Endothelial cell of umbilical vein (primary cell): Measurements from ENCODE around the gene NAP1L5. TPM values are rescaled to one million over a fixed set of nuclear protein-coding genes. Genes with fewer than 3 reads are reported as not detected.

Experiments
- BruUV-seq: library from RNA; stranded (reverse); fragments of 400-500 nt; replicated peaks from 2 replicates; lab custom pipeline; 2021; lab: Mats Ljungman, UMichigan
- CTCF ChIA-PET: fragments of 300-600, 350-600 bp; sonication (Branson Sonifier 250); formaldehyde crosslinking; loops from one replicate; lab custom pipeline; 2021; ENCODE audit warnings: antibody characterized with exemption, inconsistent platforms; lab: Charles Lee
- POLR2A ChIA-PET: fragments of 300-600, 350-600 bp; sonication (Branson Sonifier 250); formaldehyde crosslinking; loops from one replicate; lab custom pipeline; 2021; ENCODE audit warnings: antibody characterized with exemption, inconsistent platforms; lab: Charles Lee
- DNase-seq: peaks from one replicate; pipeline ENCODE4 v3.0.0-alpha.2; 2011; ENCODE audit warnings: low read depth, low spot score
- FAIRE-seq: peaks from 2 replicates; lab custom pipeline; 2011; peaks lifted over from hg19 to GRCh38; lab: Jason Lieb, UNC
- H2AFZ ChIP-seq: 2 replicates; pipeline ENCODE4 v1.6.0; 2012; ENCODE audit warnings: low read depth, low read length, control low read depth, inconsistent platforms
- H3K27ac ChIP-seq: 2 replicates; pipeline ENCODE4 v1.5.1; 2011; ENCODE audit warnings: low read depth, mild to moderate bottlenecking, control low read depth, low read length, moderate library complexity; ENCODE audit not compliant: insufficient read depth
- H3K27me3 ChIP-seq, 2 experiments: 2 replicates each; pipeline versions ENCODE4 v1.6.0 to v1.6.1; 2011; ENCODE audit warnings: low read length in 2 of 2, mixed read lengths in 1 of 2; ENCODE audit not compliant: control insufficient read depth in 2 of 2, insufficient read depth in 2 of 2
- H3K36me3 ChIP-seq, 2 experiments: 2 replicates in 1 of 2; 3 replicates in 1 of 2; pipeline ENCODE4 v1.5.1; 2011; ENCODE audit warnings: low read length in 2 of 2, mild to moderate bottlenecking in 1 of 2, moderate library complexity in 1 of 2; ENCODE audit not compliant: control insufficient read depth in 2 of 2, insufficient read depth in 2 of 2; ENCODE audit errors: extremely low read depth in 1 of 2
- H3K4me1 ChIP-seq: 3 replicates; pipeline ENCODE4 v1.5.1; 2011; ENCODE audit warnings: mild to moderate bottlenecking, low read length; ENCODE audit not compliant: control insufficient read depth, insufficient read depth; ENCODE audit errors: extremely low read depth
- H3K4me2 ChIP-seq: 2 replicates; pipeline ENCODE4 v1.6.1; 2011; ENCODE audit warnings: low read length, control low read depth, mixed read lengths; ENCODE audit not compliant: insufficient read depth
- H3K4me3 ChIP-seq, 3 experiments: fragments of 200-600 bp in 1 of 3; sonication (generic), shearing (Covaris generic) in 1 of 3; replicated peaks in 1 of 3; 2 replicates each; pipeline ENCODE4 v1.5.1; 2011 to 2016; ENCODE audit warnings: control low read depth in 3 of 3, low read length in 3 of 3, mild to moderate bottlenecking in 2 of 3, inconsistent platforms in 1 of 3, low read depth in 1 of 3, moderate library complexity in 1 of 3; ENCODE audit not compliant: insufficient read depth in 1 of 3
- H3K79me2 ChIP-seq: 2 replicates; pipeline ENCODE4 v1.6.0; 2012; ENCODE audit warnings: low read length, inconsistent platforms; ENCODE audit not compliant: control insufficient read depth, insufficient read depth
- H3K9ac ChIP-seq: replicated peaks from 2 replicates; pipeline ENCODE3; 2011; ENCODE audit warnings: low read length, control low read depth; ENCODE audit not compliant: insufficient read depth; ENCODE audit errors: extremely low read depth
- H3K9me1 ChIP-seq: replicated peaks from 3 replicates; pipeline ENCODE4 v1.6.0; 2011; ENCODE audit warnings: mild to moderate bottlenecking, low read length; ENCODE audit not compliant: control insufficient read depth, insufficient read depth; ENCODE audit errors: extremely low read depth
- H3K9me3 ChIP-seq: replicated peaks from 2 replicates; pipeline ENCODE4 v1.5.1; 2012; ENCODE audit warnings: low read length, inconsistent platforms; ENCODE audit not compliant: control insufficient read depth, insufficient read depth
- H4K20me1 ChIP-seq: replicated peaks from 2 replicates; pipeline ENCODE3; 2011; ENCODE audit warnings: mild to moderate bottlenecking, low read length; ENCODE audit not compliant: control insufficient read depth, insufficient read depth; ENCODE audit errors: extremely low read depth
- CTCF ChIP-seq, 2 donors: IDR thresholded peaks; 1 replicate in 1 of 2; 2 replicates in 1 of 2; pipeline ENCODE4 v1.5.1; 2011; ENCODE audit warnings: low read length in 2 of 2, mild to moderate bottlenecking in 2 of 2, moderate library complexity in 2 of 2, control low read depth in 1 of 2, inconsistent platforms in 1 of 2, low read depth in 1 of 2; ENCODE audit not compliant: insufficient read depth in 1 of 2; ENCODE audit errors: extremely low read depth in 1 of 2
- EZH2 ChIP-seq: IDR thresholded peaks from 2 replicates; pipeline ENCODE4 v1.6.1; 2012; ENCODE audit warnings: borderline replicate concordance, low read depth, mild to moderate bottlenecking, moderate library complexity, low read length, inconsistent platforms; ENCODE audit not compliant: severe bottlenecking
- FOS ChIP-seq: IDR thresholded peaks from 2 replicates; pipeline ENCODE4 v1.6.1; 2011; ENCODE audit warnings: mild to moderate bottlenecking, low read length, moderate library complexity, borderline replicate concordance; ENCODE audit not compliant: insufficient read depth
- GATA2 ChIP-seq: IDR thresholded peaks from 2 replicates; pipeline ENCODE4 v1.7.0; 2011; ENCODE audit warnings: low read depth, mild to moderate bottlenecking, moderate library complexity, mixed read lengths, low read length; ENCODE audit not compliant: insufficient read length, insufficient read depth
- JUN ChIP-seq: IDR thresholded peaks from 2 replicates; pipeline ENCODE4 v1.6.1; 2011; ENCODE audit warnings: borderline replicate concordance, low read depth; ENCODE audit not compliant: insufficient read length, insufficient read depth
- MAX ChIP-seq: IDR thresholded peaks from 2 replicates; pipeline ENCODE4 v1.6.1; 2011; ENCODE audit not compliant: insufficient read depth, insufficient read length
- MYC ChIP-seq: IDR thresholded peaks from one replicate; pipeline ENCODE4 v1.6.1; 2011; ENCODE audit warnings: mild to moderate bottlenecking, low read depth, low read length
- POLR2A ChIP-seq: IDR thresholded peaks from 2 replicates; pipeline ENCODE4 v1.6.1; 2012; ENCODE audit warnings: low read depth, mild to moderate bottlenecking, control low read depth, low read length
- POLR2AphosphoS5 ChIP-seq: IDR thresholded peaks from 2 replicates; pipeline ENCODE4 v1.6.1; 2012; ENCODE audit warnings: low read depth, mild to moderate bottlenecking, control low read depth, low read length, moderate library complexity; ENCODE audit not compliant: insufficient read depth
- dilution Hi-C: fragments of 300-500 bp; cut with MboI; formaldehyde crosslinking; loops from one replicate; pipeline ENCODE4 v1.15.0; 2019; ENCODE audit warnings: low sequenced_read_pairs; ENCODE audit not compliant: extremely low pct_ligation_motif_present
- intact Hi-C: fragments of 100-400 bp; cut with micrococcal nuclease; formaldehyde crosslinking; loops from one replicate; pipeline ENCODE4 v1.10.0; 2022
- polyA plus RNA-seq, 4 experiments: library from polyadenylated mRNA; depleted of rRNA in 3 of 4; stranded (reverse) in 3 of 4; unstranded in 1 of 4; fragments of >200 nt; gene quantifications; 2 replicates each; pipeline versions ENCODE4 v1.2.1 to v1.2.3, GENCODE V29; 2011 to 2012; ENCODE audit warnings: missing spikeins in 1 of 4
- total RNA-seq: library from RNA; stranded (reverse); gene quantifications from 2 replicates; pipeline ENCODE4 v1.2.3, GENCODE V29; 2021

NAP1L5 gene
- total and polyA plus RNA-seq, 2 donors (not counting 3 experiments of a cell fraction or from before 2014, with no cell fraction given), result 3.4 to 6.1 TPM

GRCh38 chr4:88675543-88675942, 22.1 kb downstream of the NAP1L5 start:
- ChIA-PET CTCF (interaction anchor here (1.0 to 1.2 kb wide), 2 partner anchors 115 to 136 kb away, joined by 3 to 5 read pairs; no protein-coding TSS in a partner anchor), POLR2A (no interaction called here)
- Histone ChIP-seq H3K9me1 (no peaks in the 10 kb centered on the region), H3K9me3 (no peaks in the 10 kb centered on the region), H3K4me2 (no peak overlapping the region), H3K4me1 (no peaks in the 10 kb centered on the region), H3K79me2 (no peaks in the 10 kb centered on the region), H3K27me3 (no peaks in the 10 kb centered on the region), H3K4me3 (no peak overlapping the region), H3K9ac (no peak overlapping the region), H3K36me3 (peaks cover 0 to 3% of the 10 kb centered on the region in 2 experiments), H2AFZ (no peak overlapping the region), H3K27ac (no peak overlapping the region), H4K20me1 (no peaks in the 10 kb centered on the region)
- intact Hi-C loops (no loop called here), dilution Hi-C loops (no loop called here)
- DNase-seq (no peak), FAIRE-seq (no peak)
- BruUV-seq, result no TSS peak
- TF ChIP-seq MYC (no peak), CTCF (IDR thresholded peaks at IDR 0.05; ENCODE audit: extremely low read depth in 1 of 2, insufficient read depth in 1 of 2, low read depth in 1 of 2, low read length in 2 of 2) (no peak), EZH2 (no peak), POLR2AphosphoS5 (no peak), FOS (no peak), GATA2 (no peak), JUN (no peak), POLR2A (no peak), MAX (no peak)
